Measurements from ENCODE around the gene WDR38. TPM values are rescaled to one million over a fixed set of nuclear protein-coding genes. Genes with fewer than 3 reads are reported as not detected.

Gene WDR38
- total and polyA plus RNA-seq, 2 of the 13 experiments (the other 11 are each of a cell fraction or from before 2014, with no cell fraction given) = not detected

DNA sequence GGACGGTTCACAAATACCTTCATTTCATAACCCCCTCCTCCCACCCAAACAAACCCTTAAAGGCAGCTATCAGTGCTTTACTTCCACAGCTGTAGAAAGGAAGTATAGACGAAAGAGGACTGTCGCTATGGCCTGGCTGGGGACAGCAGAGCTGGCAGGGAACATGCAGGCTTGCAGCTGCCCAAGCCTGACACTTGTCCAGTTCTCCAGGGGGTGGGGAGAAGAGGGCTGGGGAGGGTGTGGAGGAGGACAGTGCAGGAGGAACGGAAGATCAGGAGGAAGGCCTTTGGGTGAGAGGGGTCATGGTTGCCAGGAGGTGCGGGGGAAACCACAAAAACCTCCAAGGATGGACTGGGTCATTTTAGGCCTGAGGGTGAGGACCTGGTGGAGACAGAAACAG, 34.6 kb downstream of the WDR38 start:
- CTCF ChIA-PET (ENCODE audit: low intra/inter-chr PET ratio, low total read pairs) = no interaction called here
- in situ Hi-C loops (cut with HindIII; ENCODE audit: extremely low pct_ligation_motif_present, low pct_unique_long_range_greater_than_20kb) = no loop called here

More for the DNA sequence above, 34.6 kb downstream of the WDR38 start:
- Histone ChIP-seq H3K27me3 (ENCODE audit: control insufficient read depth in 1 of 2, insufficient read depth in 2 of 2, low read length in 2 of 2) (no peaks in the 10 kb centered on the region), H3K4me1 (ENCODE audit: insufficient read depth, low read length) (no peaks in the 10 kb centered on the region), H4K20me1 (ENCODE audit: insufficient read depth, low read length) (no peaks in the 10 kb centered on the region), H3K36me3 (replicated peaks in 1 of 2; ENCODE audit: control insufficient read depth in 1 of 2, insufficient read depth in 2 of 2, low read length in 2 of 2) (peaks cover 21 to 53% of the 10 kb centered on the region in 2 experiments; a peak in 4 of 5 replicates), H3K27ac (ENCODE audit: extremely low read length, insufficient read depth, low read length) (no peak overlapping the region), H3K4me3 (replicated peaks in 1 of 3; ENCODE audit: insufficient read depth in 1 of 3, low read depth in 2 of 3, low read length in 3 of 3) (no peak overlapping the region), H3K9ac (ENCODE audit: insufficient read depth, low read depth, low read length) (no peak overlapping the region), H3K9me3 (ENCODE audit: low read length) (no peaks in the 10 kb centered on the region), H3K4me2 (ENCODE audit: low read depth, low read length) (no peak overlapping the region), H3K79me2 (ENCODE audit: insufficient read depth, low read length) (no peaks in the 10 kb centered on the region), H2AFZ (ENCODE audit: low read length) (no peak overlapping the region)
- no peak for FAIRE-seq
- no peak for ATAC-seq
- intact Hi-C loops (cut with micrococcal nuclease; ENCODE audit: unreplicated experiment) = no loop called here
- no TSS peak for BruUV-seq (replicated peaks)
- TF ChIP-seq FOXA1 (IDR thresholded peaks at IDR 0.05) = no peak
- no peak for TF ChIP-seq FOXA1 (CRISPR knock-in tag; IDR thresholded peaks at IDR 0.05)
- TF ChIP-seq, protein P1, sequence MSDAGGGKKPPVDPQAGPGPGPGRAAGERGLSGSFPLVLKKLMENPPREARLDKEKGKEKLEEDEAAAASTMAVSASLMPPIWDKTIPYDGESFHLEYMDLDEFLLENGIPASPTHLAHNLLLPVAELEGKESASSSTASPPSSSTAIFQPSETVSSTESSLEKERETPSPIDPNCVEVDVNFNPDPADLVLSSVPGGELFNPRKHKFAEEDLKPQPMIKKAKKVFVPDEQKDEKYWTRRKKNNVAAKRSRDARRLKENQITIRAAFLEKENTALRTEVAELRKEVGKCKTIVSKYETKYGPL (CRISPR knock-in tag; IDR thresholded peaks at IDR 0.05) = no peak
- TF ChIP-seq, protein P2, sequence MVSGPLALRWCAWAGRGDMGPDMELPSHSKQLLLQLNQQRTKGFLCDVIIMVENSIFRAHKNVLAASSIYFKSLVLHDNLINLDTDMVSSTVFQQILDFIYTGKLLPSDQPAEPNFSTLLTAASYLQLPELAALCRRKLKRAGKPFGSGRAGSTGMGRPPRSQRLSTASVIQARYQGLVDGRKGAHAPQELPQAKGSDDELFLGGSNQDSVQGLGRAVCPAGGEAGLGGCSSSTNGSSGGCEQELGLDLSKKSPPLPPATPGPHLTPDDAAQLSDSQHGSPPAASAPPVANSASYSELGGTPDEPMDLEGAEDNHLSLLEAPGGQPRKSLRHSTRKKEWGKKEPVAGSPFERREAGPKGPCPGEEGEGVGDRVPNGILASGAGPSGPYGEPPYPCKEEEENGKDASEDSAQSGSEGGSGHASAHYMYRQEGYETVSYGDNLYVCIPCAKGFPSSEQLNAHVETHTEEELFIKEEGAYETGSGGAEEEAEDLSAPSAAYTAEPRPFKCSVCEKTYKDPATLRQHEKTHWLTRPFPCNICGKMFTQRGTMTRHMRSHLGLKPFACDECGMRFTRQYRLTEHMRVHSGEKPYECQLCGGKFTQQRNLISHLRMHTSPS (CRISPR knock-in tag; IDR thresholded peaks at IDR 0.05; ENCODE audit: low read depth) = no peak
- TF ChIP-seq, protein P3, sequence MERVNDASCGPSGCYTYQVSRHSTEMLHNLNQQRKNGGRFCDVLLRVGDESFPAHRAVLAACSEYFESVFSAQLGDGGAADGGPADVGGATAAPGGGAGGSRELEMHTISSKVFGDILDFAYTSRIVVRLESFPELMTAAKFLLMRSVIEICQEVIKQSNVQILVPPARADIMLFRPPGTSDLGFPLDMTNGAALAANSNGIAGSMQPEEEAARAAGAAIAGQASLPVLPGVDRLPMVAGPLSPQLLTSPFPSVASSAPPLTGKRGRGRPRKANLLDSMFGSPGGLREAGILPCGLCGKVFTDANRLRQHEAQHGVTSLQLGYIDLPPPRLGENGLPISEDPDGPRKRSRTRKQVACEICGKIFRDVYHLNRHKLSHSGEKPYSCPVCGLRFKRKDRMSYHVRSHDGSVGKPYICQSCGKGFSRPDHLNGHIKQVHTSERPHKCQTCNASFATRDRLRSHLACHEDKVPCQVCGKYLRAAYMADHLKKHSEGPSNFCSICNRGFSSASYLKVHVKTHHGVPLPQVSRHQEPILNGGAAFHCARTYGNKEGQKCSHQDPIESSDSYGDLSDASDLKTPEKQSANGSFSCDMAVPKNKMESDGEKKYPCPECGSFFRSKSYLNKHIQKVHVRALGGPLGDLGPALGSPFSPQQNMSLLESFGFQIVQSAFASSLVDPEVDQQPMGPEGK (CRISPR knock-in tag; IDR thresholded peaks at IDR 0.05) = no peak
- TF ChIP-seq ZNF12 (CRISPR knock-in tag; IDR thresholded peaks at IDR 0.05) = no peak
- no peak for TF ChIP-seq ZBTB42 (CRISPR knock-in tag; IDR thresholded peaks at IDR 0.05)
- TF ChIP-seq MAFK (conservative IDR thresholded peaks at IDR 0.05 in 1 of 2, IDR thresholded peaks at IDR 0.05 in 1 of 2; ENCODE audit: low read length in 2 of 2) = no peak
- TF ChIP-seq, protein P4, sequence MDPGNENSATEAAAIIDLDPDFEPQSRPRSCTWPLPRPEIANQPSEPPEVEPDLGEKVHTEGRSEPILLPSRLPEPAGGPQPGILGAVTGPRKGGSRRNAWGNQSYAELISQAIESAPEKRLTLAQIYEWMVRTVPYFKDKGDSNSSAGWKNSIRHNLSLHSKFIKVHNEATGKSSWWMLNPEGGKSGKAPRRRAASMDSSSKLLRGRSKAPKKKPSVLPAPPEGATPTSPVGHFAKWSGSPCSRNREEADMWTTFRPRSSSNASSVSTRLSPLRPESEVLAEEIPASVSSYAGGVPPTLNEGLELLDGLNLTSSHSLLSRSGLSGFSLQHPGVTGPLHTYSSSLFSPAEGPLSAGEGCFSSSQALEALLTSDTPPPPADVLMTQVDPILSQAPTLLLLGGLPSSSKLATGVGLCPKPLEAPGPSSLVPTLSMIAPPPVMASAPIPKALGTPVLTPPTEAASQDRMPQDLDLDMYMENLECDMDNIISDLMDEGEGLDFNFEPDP (CRISPR knock-in tag; conservative IDR thresholded peaks at IDR 0.05) = no peak
- no peak for TF ChIP-seq ZNF367 (CRISPR knock-in tag; IDR thresholded peaks at IDR 0.05; ENCODE audit: borderline replicate concordance)
- TF ChIP-seq ZNF44 (CRISPR knock-in tag; IDR thresholded peaks at IDR 0.05) = no peak
- no peak for TF ChIP-seq ZNF253 (CRISPR knock-in tag; IDR thresholded peaks at IDR 0.05; ENCODE audit: borderline replicate concordance)
- no peak for TF ChIP-seq ZSCAN29 (CRISPR knock-in tag; conservative IDR thresholded peaks at IDR 0.05)
- no peak for TF ChIP-seq ZNF841 (CRISPR knock-in tag; IDR thresholded peaks at IDR 0.05; ENCODE audit: borderline replicate concordance)
- 95% methylated on average over 5 of the region's 5 CpGs for WGBS (ENCODE audit: low lambda C conversion rate)
- no peak for DNase-seq (ENCODE audit: low spot score)
- POLR2A ChIA-PET = no interaction called here
